Fibroblast of lung (primary cell): ENCODE data around the gene CPSF3. TPM values are rescaled to one million over a fixed set of nuclear protein-coding genes. Genes with fewer than 3 reads are reported as not detected.

Source experiments
- DNase-seq, 2 donors: peaks; one replicate each; pipeline versions ENCODE4 v3.0.0 to v3.0.0-alpha.2; 2010; ENCODE audit warnings: low read depth in 2 of 2
- H2AFZ ChIP-seq: 2 replicates; pipeline ENCODE4 v1.5.1; 2012; ENCODE audit warnings: low read length, control low read depth, inconsistent platforms
- H3K27ac ChIP-seq: 2 replicates; pipeline ENCODE4 v1.5.1; 2011; ENCODE audit warnings: low read length, control low read depth; ENCODE audit not compliant: insufficient read depth
- H3K27me3 ChIP-seq: 2 replicates; pipeline ENCODE4 v1.5.1; 2011; ENCODE audit warnings: mild to moderate bottlenecking, low read length; ENCODE audit not compliant: control insufficient read depth, insufficient read depth
- H3K36me3 ChIP-seq: 2 replicates; pipeline ENCODE4 v1.5.1; 2011; ENCODE audit warnings: low read length; ENCODE audit not compliant: control insufficient read depth, insufficient read depth
- H3K4me1 ChIP-seq: 2 replicates; pipeline ENCODE4 v1.5.1; 2011; ENCODE audit warnings: low read length; ENCODE audit not compliant: control insufficient read depth, insufficient read depth; ENCODE audit errors: extremely low read depth
- H3K4me2 ChIP-seq: 2 replicates; pipeline ENCODE4 v1.5.1; 2011; ENCODE audit warnings: low read length, control low read depth; ENCODE audit not compliant: insufficient read depth; ENCODE audit errors: extremely low read depth
- H3K4me3 ChIP-seq, 4 experiments: fragments of 200-600 bp in 1 of 4; sonication (generic) in 1 of 4; replicated peaks in 1 of 4; 2 replicates each; pipeline ENCODE4 v1.5.1; 2011 to 2016; ENCODE audit warnings: low read length in 4 of 4, low read depth in 3 of 4, mild to moderate bottlenecking in 3 of 4, control low read depth in 2 of 4, inconsistent platforms in 1 of 4, mixed read lengths in 1 of 4; ENCODE audit not compliant: insufficient read depth in 1 of 4; ENCODE audit errors: control extremely low read depth in 1 of 4
- H3K79me2 ChIP-seq: 2 replicates; pipeline ENCODE4 v1.5.1; 2012; ENCODE audit warnings: mild to moderate bottlenecking, low read length, inconsistent platforms; ENCODE audit not compliant: control insufficient read depth, insufficient read depth
- H3K9ac ChIP-seq: 2 replicates; pipeline ENCODE4 v1.5.1; 2011; ENCODE audit warnings: mild to moderate bottlenecking, low read length, control low read depth; ENCODE audit not compliant: insufficient read depth
- H3K9me3 ChIP-seq: 2 replicates; pipeline ENCODE4 v1.5.1; 2012; ENCODE audit warnings: low read depth, low read length; ENCODE audit not compliant: control insufficient read depth, insufficient read depth
- H4K20me1 ChIP-seq: 2 replicates; pipeline ENCODE4 v1.5.1; 2011; ENCODE audit warnings: low read length; ENCODE audit not compliant: control insufficient read depth, insufficient read depth; ENCODE audit errors: extremely low read depth
- EZH2 ChIP-seq: IDR thresholded peaks from 2 replicates; pipeline ENCODE4 v1.5.1; 2012; ENCODE audit warnings: low read length, control low read depth, mild to moderate bottlenecking; ENCODE audit errors: missing control alignments
- polyA plus RNA-seq, 2 donors: library from polyadenylated mRNA; depleted of rRNA in 1 of 2; stranded (reverse) in 1 of 2; unstranded in 1 of 2; fragments of >200 nt; gene quantifications; 2 replicates each; pipeline ENCODE4 v1.2.1, GENCODE V29; 2011 to 2012; ENCODE audit warnings: missing spikeins in 1 of 2
- total RNA-seq: library from RNA; depleted of rRNA; stranded (reverse); fragments of >200 nt; gene quantifications from 2 replicates; pipeline ENCODE4 v1.2.1, GENCODE V29; 2014
- TF ChIP-seq, protein P1 (sequence below), 2 donors: IDR thresholded peaks in 1 of 2; conservative IDR thresholded peaks in 1 of 2; 1 replicate in 1 of 2; 2 replicates in 1 of 2; pipeline ENCODE4 v1.5.1; 2011 to 2012; ENCODE audit warnings: low read length in 2 of 2, control low read depth in 1 of 2, inconsistent platforms in 1 of 2, low read depth in 1 of 2, mild to moderate bottlenecking in 1 of 2

CPSF3 gene
- total and polyA plus RNA-seq, 2 donors (not counting 1 experiment from before 2014, with no cell fraction given): 48.6 to 53.0 TPM

GRCh38 chr2:9471206-9471605 is 47.8 kb downstream of the CPSF3 start:
- H3K27me3 ChIP-seq: no peaks in the 10 kb centered on the region
- no peak overlapping the region for H2AFZ ChIP-seq
- no peak overlapping the region for H3K27ac ChIP-seq
- H3K4me1 ChIP-seq: peaks cover 5% of the 10 kb centered on the region
- H3K4me2 ChIP-seq: no peak overlapping the region
- H3K36me3 ChIP-seq: peaks cover 6% of the 10 kb centered on the region
- H4K20me1 ChIP-seq: no peaks in the 10 kb centered on the region
- H3K4me3 ChIP-seq: no peak overlapping the region
- TF ChIP-seq EZH2: no peak
- TF ChIP-seq, protein P1, sequence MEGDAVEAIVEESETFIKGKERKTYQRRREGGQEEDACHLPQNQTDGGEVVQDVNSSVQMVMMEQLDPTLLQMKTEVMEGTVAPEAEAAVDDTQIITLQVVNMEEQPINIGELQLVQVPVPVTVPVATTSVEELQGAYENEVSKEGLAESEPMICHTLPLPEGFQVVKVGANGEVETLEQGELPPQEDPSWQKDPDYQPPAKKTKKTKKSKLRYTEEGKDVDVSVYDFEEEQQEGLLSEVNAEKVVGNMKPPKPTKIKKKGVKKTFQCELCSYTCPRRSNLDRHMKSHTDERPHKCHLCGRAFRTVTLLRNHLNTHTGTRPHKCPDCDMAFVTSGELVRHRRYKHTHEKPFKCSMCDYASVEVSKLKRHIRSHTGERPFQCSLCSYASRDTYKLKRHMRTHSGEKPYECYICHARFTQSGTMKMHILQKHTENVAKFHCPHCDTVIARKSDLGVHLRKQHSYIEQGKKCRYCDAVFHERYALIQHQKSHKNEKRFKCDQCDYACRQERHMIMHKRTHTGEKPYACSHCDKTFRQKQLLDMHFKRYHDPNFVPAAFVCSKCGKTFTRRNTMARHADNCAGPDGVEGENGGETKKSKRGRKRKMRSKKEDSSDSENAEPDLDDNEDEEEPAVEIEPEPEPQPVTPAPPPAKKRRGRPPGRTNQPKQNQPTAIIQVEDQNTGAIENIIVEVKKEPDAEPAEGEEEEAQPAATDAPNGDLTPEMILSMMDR (conservative IDR thresholded peaks at IDR 0.05 in 1 of 2, IDR thresholded peaks at IDR 0.05 in 1 of 2; ENCODE audit: low read depth in 1 of 2, low read length in 2 of 2): no peak
- no peaks in the 10 kb centered on the region for H3K9me3 ChIP-seq
- H3K79me2 ChIP-seq: peaks cover 9% of the 10 kb centered on the region
- H3K9ac ChIP-seq: no peak overlapping the region
- no peak for DNase-seq

GRCh38 chr2:9472511-9472910 is 49.1 kb downstream of the CPSF3 start:
- Histone ChIP-seq H3K4me3 (no peak overlapping the region), H3K36me3 (peaks cover 7% of the 10 kb centered on the region)

GRCh38 chr2:9473308-9473984 is 50.0 kb downstream of the CPSF3 start:
- H3K4me3 ChIP-seq: peak overlapping the region in 2 of 4 experiments; percentile 56 to 86
- peak overlapping the region; percentile 89 for H3K4me2 ChIP-seq
- peaks cover 7% of the 10 kb centered on the region for H3K36me3 ChIP-seq
- no peaks in the 10 kb centered on the region for H4K20me1 ChIP-seq
- H2AFZ ChIP-seq: peak overlapping the region; percentile 75
- peaks cover 5% of the 10 kb centered on the region for H3K4me1 ChIP-seq
- no peak overlapping the region for H3K9ac ChIP-seq
- peak overlapping the region; percentile 91 for H3K27ac ChIP-seq
- DNase-seq: no peak
- H3K9me3 ChIP-seq: no peaks in the 10 kb centered on the region
- no peaks in the 10 kb centered on the region for H3K27me3 ChIP-seq
- TF ChIP-seq, protein P1 (conservative IDR thresholded peaks at IDR 0.05 in 1 of 2, IDR thresholded peaks at IDR 0.05 in 1 of 2; ENCODE audit: low read depth in 1 of 2, low read length in 2 of 2): no peak
- TF ChIP-seq EZH2: no peak
- peaks cover 23% of the 10 kb centered on the region for H3K79me2 ChIP-seq

More at GRCh38 chr2:9472511-9472910, 49.1 kb downstream of the CPSF3 start:
- H3K27ac ChIP-seq: no peak overlapping the region
- no peak for DNase-seq
- H4K20me1 ChIP-seq: no peaks in the 10 kb centered on the region
- H3K4me2 ChIP-seq: no peak overlapping the region
- H3K79me2 ChIP-seq: peaks cover 20% of the 10 kb centered on the region
- H2AFZ ChIP-seq: no peak overlapping the region
- TF ChIP-seq, protein P1 (conservative IDR thresholded peaks at IDR 0.05 in 1 of 2, IDR thresholded peaks at IDR 0.05 in 1 of 2; ENCODE audit: low read depth in 1 of 2, low read length in 2 of 2): no peak
- TF ChIP-seq EZH2: no peak
- H3K27me3 ChIP-seq: no peaks in the 10 kb centered on the region
- H3K9me3 ChIP-seq: no peaks in the 10 kb centered on the region
- peaks cover 5% of the 10 kb centered on the region for H3K4me1 ChIP-seq
- no peak overlapping the region for H3K9ac ChIP-seq
